Osteocyte (in vitro differentiated cells): ENCODE data around the gene DDX53. TPM values are rescaled to one million over a fixed set of nuclear protein-coding genes. Genes with fewer than 3 reads are reported as not detected.

Experiments
- DNase-seq: peaks from one replicate; pipeline ENCODE4 v3.0.0; 2021; ENCODE audit warnings: mixed read lengths; ENCODE audit not compliant: unreplicated experiment; ENCODE audit errors: extremely low spot score
- H3K27ac Mint-ChIP-seq: one replicate; pipeline ENCODE4 v1.8.0; 2021; ENCODE audit warnings: mild to moderate bottlenecking, mixed read lengths; ENCODE audit not compliant: unreplicated experiment
- H3K27me3 Mint-ChIP-seq: one replicate; pipeline ENCODE4 v1.8.0; 2021; ENCODE audit warnings: mixed read lengths; ENCODE audit not compliant: unreplicated experiment
- H3K36me3 Mint-ChIP-seq: one replicate; pipeline ENCODE4 v1.8.0; 2021; ENCODE audit warnings: mixed read lengths; ENCODE audit not compliant: unreplicated experiment
- H3K4me1 Mint-ChIP-seq: one replicate; pipeline ENCODE4 v1.8.0; 2021; ENCODE audit warnings: mixed read lengths; ENCODE audit not compliant: unreplicated experiment
- H3K4me3 Mint-ChIP-seq: one replicate; pipeline ENCODE4 v1.8.0; 2021; ENCODE audit warnings: mild to moderate bottlenecking, moderate library complexity, mixed read lengths; ENCODE audit not compliant: unreplicated experiment
- H3K9me3 Mint-ChIP-seq: one replicate; pipeline ENCODE4 v1.8.0; 2021; ENCODE audit warnings: mixed read lengths; ENCODE audit not compliant: unreplicated experiment
- CTCF ChIP-seq: fragments of 200-600 bp; sonication (generic); IDR thresholded peaks from 2 replicates; pipeline ENCODE4 v1.5.0; 2021; ENCODE audit warnings: antibody characterized with exemption, mild to moderate bottlenecking, moderate library complexity
- total RNA-seq: library from RNA; stranded (reverse); gene quantifications from 2 replicates; pipeline ENCODE4 v1.2.1, GENCODE V29; 2021

Gene DDX53
- total RNA-seq, 1 donor from 2014 or later, result not detected

GRCh38 chrX:23046443-23046842 is 46.7 kb downstream of the DDX53 start:
- no peak overlapping the region for H3K4me3 Mint-ChIP-seq
- no peak overlapping the region for H3K27ac Mint-ChIP-seq
- peaks cover 3% of the 10 kb centered on the region for H3K4me1 Mint-ChIP-seq
- no peak for TF ChIP-seq CTCF
- peaks cover 5% of the 10 kb centered on the region for H3K27me3 Mint-ChIP-seq
- no peaks in the 10 kb centered on the region for H3K36me3 Mint-ChIP-seq
- H3K9me3 Mint-ChIP-seq, result no peaks in the 10 kb centered on the region
- no peak for DNase-seq

- no peaks in the 10 kb centered on the region for H3K36me3 Mint-ChIP-seq
- DNase-seq, result no peak
- no peak overlapping the region for H3K4me3 Mint-ChIP-seq
- peaks cover 3% of the 10 kb centered on the region for H3K4me1 Mint-ChIP-seq
- H3K27ac Mint-ChIP-seq, result no peak overlapping the region
- peaks cover 5% of the 10 kb centered on the region for H3K27me3 Mint-ChIP-seq
- TF ChIP-seq CTCF, result no peak
- H3K9me3 Mint-ChIP-seq, result peaks cover 3% of the 10 kb centered on the region
These were observed 49.2 kb downstream of the DDX53 start for GRCh38 chrX:23048806-23049573.

GRCh38 chrX:23052324-23052723 is 52.6 kb downstream of the DDX53 start:
- no peak for TF ChIP-seq CTCF
- no peaks in the 10 kb centered on the region for H3K36me3 Mint-ChIP-seq
- H3K4me3 Mint-ChIP-seq, result no peak overlapping the region
- peaks cover 5% of the 10 kb centered on the region for H3K27me3 Mint-ChIP-seq
- H3K9me3 Mint-ChIP-seq, result peaks cover 3% of the 10 kb centered on the region
- no peaks in the 10 kb centered on the region for H3K4me1 Mint-ChIP-seq
- no peak overlapping the region for H3K27ac Mint-ChIP-seq
- no peak for DNase-seq
